Measurements from ENCODE around the gene LSM10. TPM values are rescaled to one million over a fixed set of nuclear protein-coding genes. Genes with fewer than 3 reads are reported as not detected.

The LSM10 gene
- total and polyA plus RNA-seq, 2 experiments from 2014 or later, result 10.4 to 80.2 TPM

GRCh38 chr1:36396359-36396758 is 1.3 kb downstream of the LSM10 start:
- 86 to 90% methylated on average over 6 of the region's 6 CpGs for WGBS, 2 experiments (ENCODE audit: low coverage in 1 of 2, low lambda C conversion rate in 2 of 2, missing lambda C conversion rate in 2 of 2)
- Histone ChIP-seq H3K9me3 (ENCODE audit: low read depth) (no peaks in the 10 kb centered on the region), H3K4me1 (ENCODE audit: insufficient read depth) (peaks cover 10% of the 10 kb centered on the region; the same call in 1 of the 2 replicates), H4K20me1 (ENCODE audit: insufficient read depth) (no peaks in the 10 kb centered on the region), H3K4me3 (peak overlapping the region; percentile 86), H3K79me2 (ENCODE audit: insufficient read depth) (peaks cover 58% of the 10 kb centered on the region), H2AFZ (no peak overlapping the region), H3K9ac (peak overlapping the region; percentile 91; the same call in 1 of the 2 replicates), H3K4me2 (ENCODE audit: unreplicated experiment) (peak overlapping the region; percentile 86), H3K36me3 (ENCODE audit: low read depth) (peaks cover 3% of the 10 kb centered on the region; the same call in 1 of the 2 replicates), H3F3A (ENCODE audit: insufficient read depth) (peaks cover 7% of the 10 kb centered on the region; the same call in 1 of the 2 replicates), H3K9me2 (ENCODE audit: insufficient read depth) (no peaks in the 10 kb centered on the region), H3K27ac (peak overlapping the region; percentile 80; the same call in 1 of the 2 replicates), H3K27me3 (replicated peaks; ENCODE audit: insufficient read depth) (no peaks in the 10 kb centered on the region)
- in situ Hi-C loops (cut with MboI), result no loop called here
- no peak for TF ChIP-seq EZH2 (IDR thresholded peaks at IDR 0.05; ENCODE audit: insufficient read depth, poor library complexity, severe bottlenecking)
- no peak for TF ChIP-seq EZH2phosphoT487 (IDR thresholded peaks at IDR 0.05; ENCODE audit: insufficient read depth, low read depth)
- DNase-seq, result no peak

DNA sequence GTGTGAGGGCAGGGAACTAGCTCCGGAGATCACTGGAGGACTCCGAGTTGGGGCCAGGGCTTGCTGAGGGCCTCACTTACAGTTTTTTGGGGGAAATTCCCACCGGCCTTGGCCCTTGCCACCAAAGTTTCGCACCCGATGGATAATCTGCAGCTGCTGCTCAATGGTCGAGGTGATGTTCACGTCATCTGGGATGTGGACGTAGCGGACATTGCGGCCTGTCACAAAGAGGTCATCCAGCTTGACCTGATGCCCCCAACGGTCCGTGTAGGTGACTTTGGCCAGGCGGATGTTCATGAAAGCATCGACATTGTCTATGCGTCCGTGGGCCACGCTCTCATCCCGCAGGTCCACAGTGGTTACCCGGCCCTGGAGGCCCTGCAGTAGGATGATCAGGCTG is 4.0 kb downstream of the LSM10 start:
- peaks cover 6% of the 10 kb centered on the region; the same call in 1 of the 2 replicates for H3K4me1 ChIP-seq (ENCODE audit: insufficient read depth)
- no peak overlapping the region for H3K27ac ChIP-seq
- H3K4me3 ChIP-seq, result no peak overlapping the region
- H3K27me3 ChIP-seq (replicated peaks; ENCODE audit: insufficient read depth), result no peaks in the 10 kb centered on the region
- peaks cover 14% of the 10 kb centered on the region for H3F3A ChIP-seq (ENCODE audit: insufficient read depth)
- in situ Hi-C loops (cut with MboI), result no loop called here
- H4K20me1 ChIP-seq (ENCODE audit: insufficient read depth), result no peaks in the 10 kb centered on the region
- 91 to 96% methylated on average over 19 of the region's 19 CpGs for WGBS, 2 experiments (ENCODE audit: low coverage in 1 of 2, low lambda C conversion rate in 2 of 2, missing lambda C conversion rate in 2 of 2)
- H2AFZ ChIP-seq, result no peak overlapping the region
- no peak for TF ChIP-seq EZH2 (IDR thresholded peaks at IDR 0.05; ENCODE audit: insufficient read depth, poor library complexity, severe bottlenecking)
- TF ChIP-seq EZH2phosphoT487 (IDR thresholded peaks at IDR 0.05; ENCODE audit: insufficient read depth, low read depth), result no peak
- H3K9ac ChIP-seq, result no peak overlapping the region
- DNase-seq, result no peak
- peaks cover 58% of the 10 kb centered on the region for H3K79me2 ChIP-seq (ENCODE audit: insufficient read depth)
- no peaks in the 10 kb centered on the region for H3K9me2 ChIP-seq (ENCODE audit: insufficient read depth)
- peaks cover 3% of the 10 kb centered on the region; the same call in 1 of the 2 replicates for H3K36me3 ChIP-seq (ENCODE audit: low read depth)
- no peak overlapping the region for H3K4me2 ChIP-seq (ENCODE audit: unreplicated experiment)
- H3K9me3 ChIP-seq (ENCODE audit: low read depth), result no peaks in the 10 kb centered on the region

GRCh38 chr1:36392836-36393235 is 4.9 kb downstream of the LSM10 start:
- Histone ChIP-seq H3K9me2 (ENCODE audit: insufficient read depth) (no peaks in the 10 kb centered on the region), H4K20me1 (ENCODE audit: insufficient read depth) (no peaks in the 10 kb centered on the region), H3K4me2 (ENCODE audit: unreplicated experiment) (no peak overlapping the region), H3K27me3 (replicated peaks; ENCODE audit: insufficient read depth) (no peaks in the 10 kb centered on the region), H3K9ac (no peak overlapping the region), H2AFZ (no peak overlapping the region), H3K4me3 (no peak overlapping the region), H3F3A (ENCODE audit: insufficient read depth) (peaks cover 22% of the 10 kb centered on the region), H3K36me3 (ENCODE audit: low read depth) (peaks cover 3% of the 10 kb centered on the region; the same call in 1 of the 2 replicates), H3K27ac (no peak overlapping the region), H3K9me3 (ENCODE audit: low read depth) (no peaks in the 10 kb centered on the region), H3K79me2 (ENCODE audit: insufficient read depth) (peaks cover 54% of the 10 kb centered on the region), H3K4me1 (ENCODE audit: insufficient read depth) (peaks cover 12% of the 10 kb centered on the region)
- no peak for DNase-seq
- in situ Hi-C loops (cut with MboI), result no loop called here
- WGBS, 2 experiments (ENCODE audit: low coverage in 1 of 2, low lambda C conversion rate in 2 of 2, missing lambda C conversion rate in 2 of 2), result 88 to 97% methylated on average over 4 of the region's 4 CpGs
- TF ChIP-seq EZH2phosphoT487 (IDR thresholded peaks at IDR 0.05; ENCODE audit: insufficient read depth, low read depth), result no peak
- TF ChIP-seq EZH2 (IDR thresholded peaks at IDR 0.05; ENCODE audit: insufficient read depth, poor library complexity, severe bottlenecking), result no peak

GRCh38 chr1:36391271-36391670 is 6.4 kb downstream of the LSM10 start:
- Histone ChIP-seq H3K27me3 (replicated peaks; ENCODE audit: insufficient read depth) (no peaks in the 10 kb centered on the region), H3K79me2 (ENCODE audit: insufficient read depth) (peaks cover 42% of the 10 kb centered on the region)
- in situ Hi-C loops (cut with MboI), result no loop called here

More at GRCh38 chr1:36391271-36391670, 6.4 kb downstream of the LSM10 start:
- Histone ChIP-seq H3K27ac (no peak overlapping the region), H3F3A (ENCODE audit: insufficient read depth) (peaks cover 35% of the 10 kb centered on the region), H3K9me2 (ENCODE audit: insufficient read depth) (no peaks in the 10 kb centered on the region), H2AFZ (no peak overlapping the region), H3K9ac (no peak overlapping the region), H4K20me1 (ENCODE audit: insufficient read depth) (no peaks in the 10 kb centered on the region), H3K4me3 (no peak overlapping the region), H3K36me3 (ENCODE audit: low read depth) (peaks cover 3% of the 10 kb centered on the region; the same call in 1 of the 2 replicates), H3K9me3 (ENCODE audit: low read depth) (no peaks in the 10 kb centered on the region), H3K4me2 (ENCODE audit: unreplicated experiment) (no peak overlapping the region), H3K4me1 (ENCODE audit: insufficient read depth) (peaks cover 17% of the 10 kb centered on the region)
- WGBS, 2 experiments (ENCODE audit: low coverage in 1 of 2, low lambda C conversion rate in 2 of 2, missing lambda C conversion rate in 2 of 2), result 95 to 96% methylated on average over 8 of the region's 8 CpGs
- DNase-seq, result no peak
- TF ChIP-seq EZH2phosphoT487 (IDR thresholded peaks at IDR 0.05; ENCODE audit: insufficient read depth, low read depth), result no peak
- TF ChIP-seq EZH2 (IDR thresholded peaks at IDR 0.05; ENCODE audit: insufficient read depth, poor library complexity, severe bottlenecking), result no peak

All from GM23248 (cell line).